Skeletal muscle tissue (tissue), 4 donors: Measurements from ENCODE around the gene GNG4. TPM values are rescaled to one million over a fixed set of nuclear protein-coding genes. Genes with fewer than 3 reads are reported as not detected.
"Not testable (repeated sequence)": the region's sequence is repeated elsewhere in the genome, so short reads cannot be mapped to it uniquely, and the experiment has no call there.

Source experiments
- H3K27ac ChIP-seq: one replicate; pipeline ENCODE4 v1.7.0; 2013; ENCODE audit warnings: mild to moderate bottlenecking, low read depth, low read length, inconsistent platforms
- H3K27me3 ChIP-seq, 3 donors: one replicate each; pipeline ENCODE4 v1.7.0; 2013; ENCODE audit warnings: low read length in 3 of 3; ENCODE audit not compliant: control insufficient read depth in 3 of 3, insufficient read depth in 3 of 3
- H3K36me3 ChIP-seq, 3 donors: one replicate each; pipeline ENCODE4 v1.7.0; 2013; ENCODE audit warnings: low read length in 3 of 3; ENCODE audit not compliant: control insufficient read depth in 3 of 3, insufficient read depth in 3 of 3
- H3K4me1 ChIP-seq, 3 donors: one replicate each; pipeline ENCODE4 v1.7.0; 2013; ENCODE audit warnings: low read length in 3 of 3, mild to moderate bottlenecking in 3 of 3; ENCODE audit not compliant: control insufficient read depth in 3 of 3, insufficient read depth in 3 of 3
- H3K4me3 ChIP-seq, 3 donors: one replicate each; pipeline ENCODE4 v1.7.0; 2013; ENCODE audit warnings: low read length in 3 of 3
- H3K9ac ChIP-seq, 3 donors: one replicate each; pipeline ENCODE4 v1.7.0; 2013; ENCODE audit warnings: low read length in 3 of 3, mild to moderate bottlenecking in 3 of 3, moderate library complexity in 2 of 3, low read depth in 1 of 3
- H3K9me3 ChIP-seq, 3 donors: one replicate each; pipeline ENCODE4 v1.7.0; 2013; ENCODE audit warnings: low read length in 3 of 3; ENCODE audit not compliant: control insufficient read depth in 3 of 3
- total RNA-seq: library from RNA; depleted of rRNA; stranded (reverse); fragments of >200 nt; gene quantifications from one replicate; pipeline ENCODE4 v1.2.3, GENCODE V29; 2014
- donor health status: Osteomylitis.

Gene GNG4
- total RNA-seq, 1 donor from 2014 or later, result 1.0 TPM

- Histone ChIP-seq H3K36me3 (no peaks in the 10 kb centered on the region), H3K9ac (no peak overlapping the region), H3K4me3 (no peak overlapping the region), H3K27me3 (peaks cover 0 to 19% (median 13%) of the 10 kb centered on the region in 3 donors), H3K4me1 (no peaks in the 10 kb centered on the region), H3K27ac (no peak overlapping the region), H3K9me3 (no peaks in the 10 kb centered on the region)
Measured at GRCh38 chr1:235549351-235550139, 100.0 kb downstream of the GNG4 start.

- not testable (repeated sequence) for H3K36me3 ChIP-seq, H3K4me3 ChIP-seq, H3K9ac ChIP-seq, H3K9me3 ChIP-seq, H3K4me1 ChIP-seq, H3K27ac ChIP-seq
- peaks cover 0 to 19% (median 13%) of the 10 kb centered on the region in 3 donors for H3K27me3 ChIP-seq
Measured at GRCh38 chr1:235546369-235547155, 103.0 kb downstream of the GNG4 start.

DNA sequence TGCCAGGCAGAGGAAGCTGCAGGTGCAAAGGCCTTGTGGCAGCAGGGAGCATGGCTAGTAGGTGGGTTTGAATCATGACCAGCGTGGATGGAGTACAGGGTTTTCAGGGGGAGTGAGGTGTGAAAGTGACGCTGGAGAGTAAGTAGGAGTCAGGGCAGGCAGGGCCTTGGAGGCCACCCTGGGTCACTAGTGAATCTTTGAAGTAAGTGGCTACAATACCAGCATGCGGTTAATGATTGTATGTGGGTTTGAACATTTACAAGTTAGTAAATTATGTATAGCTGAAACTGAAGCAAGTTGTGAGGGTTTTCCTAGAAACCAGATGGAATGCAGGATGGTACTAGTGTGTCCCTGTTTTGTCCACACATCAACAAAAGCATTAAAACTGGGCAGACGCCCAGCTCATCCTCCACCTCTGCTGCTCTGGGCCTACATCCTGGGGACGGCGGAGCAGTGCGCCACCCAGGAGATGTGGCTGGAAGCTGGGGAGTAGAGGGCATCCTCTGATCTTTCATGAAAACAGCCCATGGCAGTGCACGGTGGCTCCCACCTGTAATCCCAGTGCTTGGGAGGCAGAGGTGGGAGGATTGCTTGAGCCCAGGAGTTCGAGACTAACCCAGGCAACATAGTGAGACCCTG lies 104.2 kb downstream of the GNG4 start:
- Histone ChIP-seq H3K4me1 (no peaks in the 10 kb centered on the region), H3K4me3 (no peak overlapping the region), H3K9ac (no peak overlapping the region), H3K36me3 (no peaks in the 10 kb centered on the region), H3K27me3 (peaks cover 0 to 19% (median 13%) of the 10 kb centered on the region in 3 donors), H3K27ac (no peak overlapping the region), H3K9me3 (no peaks in the 10 kb centered on the region)

DNA sequence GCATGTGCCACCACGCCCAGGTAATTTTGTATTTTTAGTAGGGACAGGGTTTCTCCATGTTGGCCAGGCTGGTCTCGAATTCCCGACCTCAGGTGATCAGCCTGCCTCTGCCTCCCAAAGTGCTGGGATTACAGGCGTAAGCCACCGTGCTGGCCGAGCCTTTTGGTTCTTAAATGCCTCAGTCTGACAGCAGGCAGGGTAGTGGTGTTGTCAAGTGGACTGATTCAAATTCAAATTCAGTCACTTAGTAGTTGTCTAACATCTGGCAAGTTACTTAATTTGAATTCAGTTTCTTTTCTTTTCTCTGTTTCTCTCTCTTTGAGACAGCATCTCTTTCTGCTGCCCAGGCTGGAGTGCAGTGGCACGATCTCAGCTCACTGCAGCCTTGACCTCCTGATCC lies 106.7 kb downstream of the GNG4 start:
- not testable (repeated sequence) for H3K27ac ChIP-seq, H3K4me1 ChIP-seq, H3K9ac ChIP-seq, H3K4me3 ChIP-seq, H3K36me3 ChIP-seq, H3K9me3 ChIP-seq
- H3K27me3 ChIP-seq, result peaks cover 0 to 14% (median 7%) of the 10 kb centered on the region in 3 donors

GRCh38 chr1:235533476-235534168 lies 116.0 kb downstream of the GNG4 start:
- Histone ChIP-seq H3K36me3 (no peaks in the 10 kb centered on the region), H3K9ac (no peak overlapping the region), H3K4me1 (no peaks in the 10 kb centered on the region), H3K27ac (no peak overlapping the region), H3K27me3 (no peaks in the 10 kb centered on the region), H3K4me3 (no peak overlapping the region), H3K9me3 (no peaks in the 10 kb centered on the region)

DNA sequence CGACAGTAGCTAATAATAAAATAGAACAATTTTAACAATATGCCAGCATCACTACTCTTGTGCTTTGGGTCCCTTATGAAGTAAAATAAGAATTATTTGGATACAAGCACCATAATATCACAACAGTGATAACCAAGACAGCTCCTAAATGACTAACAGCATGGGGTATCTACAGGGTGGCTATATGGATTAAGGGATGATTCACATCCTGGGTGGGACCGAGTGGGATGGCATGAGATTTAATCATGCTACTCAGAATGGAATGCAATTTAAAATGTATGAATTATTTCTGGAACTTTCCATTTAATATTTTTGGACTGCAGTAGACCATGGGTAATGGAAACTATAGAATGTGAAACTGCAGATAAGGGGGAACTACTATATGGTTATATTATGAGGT lies 117.2 kb downstream of the GNG4 start:
- Histone ChIP-seq H3K27me3 (no peaks in the 10 kb centered on the region), H3K27ac (no peak overlapping the region), H3K4me1 (no peaks in the 10 kb centered on the region), H3K4me3 (no peak overlapping the region), H3K9ac (no peak overlapping the region), H3K9me3 (no peaks in the 10 kb centered on the region), H3K36me3 (no peaks in the 10 kb centered on the region)

GRCh38 chr1:235527196-235527814 lies 122.3 kb downstream of the GNG4 start:
- Histone ChIP-seq H3K4me3 (no peak overlapping the region), H3K27ac (no peak overlapping the region), H3K36me3 (no peaks in the 10 kb centered on the region), H3K9me3 (no peaks in the 10 kb centered on the region), H3K9ac (no peak overlapping the region), H3K4me1 (no peaks in the 10 kb centered on the region), H3K27me3 (no peaks in the 10 kb centered on the region)

DNA sequence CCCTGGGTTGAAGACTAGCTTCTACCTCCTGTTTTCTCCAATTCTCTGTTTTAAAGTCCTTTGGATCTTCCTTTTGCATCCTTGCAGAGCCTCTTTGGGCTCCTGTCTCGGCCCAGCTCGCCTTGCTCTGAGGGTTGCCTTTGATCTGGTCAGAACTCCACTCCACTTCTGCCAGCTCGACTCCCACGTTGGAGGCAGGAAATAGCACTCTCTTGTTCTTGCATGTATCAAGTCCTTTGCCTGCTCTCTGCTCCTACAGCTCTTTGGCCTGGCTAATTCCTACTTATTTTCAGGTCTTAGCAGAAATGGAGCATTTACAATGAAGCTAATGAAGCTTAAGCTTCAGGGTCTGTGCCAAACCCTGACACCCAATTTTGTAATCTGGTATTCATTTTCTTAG lies 124.3 kb downstream of the GNG4 start:
- Histone ChIP-seq H3K4me3 (no peak overlapping the region), H3K27me3 (no peaks in the 10 kb centered on the region), H3K4me1 (no peaks in the 10 kb centered on the region), H3K9ac (no peak overlapping the region), H3K9me3 (no peaks in the 10 kb centered on the region), H3K36me3 (no peaks in the 10 kb centered on the region), H3K27ac (no peak overlapping the region)

DNA sequence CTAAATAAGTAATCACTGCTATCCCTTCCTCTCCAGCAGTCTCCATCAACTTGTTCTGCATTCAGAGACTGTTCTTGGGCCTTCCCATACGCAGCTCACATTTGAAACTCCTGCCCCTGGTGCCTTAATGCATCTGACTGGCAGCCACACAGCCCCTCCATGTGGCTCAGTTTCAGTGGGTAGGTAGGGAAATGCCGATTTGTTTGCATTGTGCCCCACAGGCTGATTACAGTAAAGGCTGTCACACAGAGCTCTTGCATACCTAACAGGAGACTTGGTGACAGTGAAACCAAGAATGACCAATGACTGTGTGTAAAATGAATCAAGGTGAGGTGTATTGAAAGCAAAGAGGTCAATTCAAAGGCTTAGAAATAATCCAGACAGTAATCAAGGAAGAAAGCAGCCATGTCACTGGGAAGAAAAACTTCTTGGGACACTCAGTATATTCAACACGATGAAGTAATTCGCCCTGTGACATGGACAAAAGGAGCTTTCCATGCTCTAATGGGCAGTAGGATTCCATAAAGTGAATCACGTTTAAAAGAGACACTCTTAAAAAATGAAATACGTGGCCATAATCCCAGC lies 132.6 kb downstream of the GNG4 start:
- H3K27ac ChIP-seq, result no peak overlapping the region
- no peaks in the 10 kb centered on the region for H3K4me1 ChIP-seq
- H3K4me3 ChIP-seq, result no peak overlapping the region
- H3K36me3 ChIP-seq, result no peaks in the 10 kb centered on the region
- no peak overlapping the region for H3K9ac ChIP-seq
- H3K9me3 ChIP-seq, result no peaks in the 10 kb centered on the region
- no peaks in the 10 kb centered on the region for H3K27me3 ChIP-seq
